ENCODE measurements around the gene RXFP1.

The RXFP1 gene

GRCh38 chr4:158676076-158676475 lies 154.4 kb downstream of the RXFP1 start:
- DNase-seq: no peak

- no peak for DNase-seq
These were observed 157.1 kb downstream of the RXFP1 start for GRCh38 chr4:158678767-158679166.

DNA sequence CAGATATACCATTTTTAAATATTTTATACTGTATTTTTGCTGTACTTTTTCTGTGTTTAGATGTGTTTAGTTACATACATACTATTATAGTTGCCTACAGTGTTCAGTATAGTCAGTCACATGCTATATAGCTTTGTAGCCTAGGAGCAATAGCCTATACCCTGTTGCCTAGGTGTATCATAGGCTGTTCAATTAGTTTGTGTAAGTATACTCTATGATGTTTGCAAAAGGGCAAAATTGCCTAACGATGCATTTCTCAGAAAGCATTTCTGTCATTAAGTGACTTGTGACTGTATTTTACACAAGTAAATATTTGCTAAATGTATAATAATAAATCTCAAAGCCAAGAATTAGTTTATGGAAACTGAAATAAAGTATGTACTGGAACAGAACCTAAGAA lies 159.9 kb downstream of the RXFP1 start:
- DNase-seq: no peak

DNA sequence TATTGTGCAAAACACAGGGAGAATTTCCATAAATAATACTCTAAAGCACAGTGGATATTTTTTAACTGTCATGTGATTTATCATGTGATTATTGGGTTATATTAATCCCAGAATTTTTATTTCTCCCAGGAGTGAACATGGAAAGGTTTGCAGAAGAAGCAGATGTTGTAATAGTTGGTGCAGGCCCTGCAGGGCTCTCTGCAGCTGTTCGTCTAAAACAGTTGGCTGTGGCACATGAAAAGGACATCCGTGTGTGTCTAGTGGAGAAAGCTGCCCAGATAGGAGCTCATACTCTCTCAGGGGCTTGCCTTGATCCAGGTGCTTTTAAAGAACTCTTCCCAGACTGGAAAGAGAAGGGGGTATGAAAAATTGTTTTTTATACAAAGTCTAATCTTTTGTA lies 160.4 kb downstream of the RXFP1 start:
- no peak for DNase-seq

- no peak for DNase-seq
These were observed 167.1 kb downstream of the RXFP1 start for GRCh38 chr4:158688813-158689212.

Data from activated CD4-positive, CD25-positive, alpha-beta regulatory T cell (primary cell).